ENCODE data around the gene APOL6.
"Not testable (repeated sequence)": the region's sequence is repeated elsewhere in the genome, so short reads cannot be mapped to it uniquely, and the experiment has no call there.

The APOL6 gene

GRCh38 chr22:35681454-35682052 lies 33.3 kb downstream of the APOL6 start:
- DNase-seq = no peak

GRCh38 chr22:35683560-35683959 lies 35.3 kb downstream of the APOL6 start:
- no peak for DNase-seq

- DNase-seq = no peak
Measured at GRCh38 chr22:35684270-35684700, 36.0 kb downstream of the APOL6 start.

GRCh38 chr22:35684732-35685131 lies 36.5 kb downstream of the APOL6 start:
- DNase-seq = no peak

GRCh38 chr22:35685731-35686130 lies 37.5 kb downstream of the APOL6 start:
- DNase-seq = no peak

GRCh38 chr22:35686298-35686697 lies 38.1 kb downstream of the APOL6 start:
- DNase-seq = no peak

GRCh38 chr22:35687461-35687860 lies 39.2 kb downstream of the APOL6 start:
- DNase-seq = no peak

GRCh38 chr22:35688913-35689675 lies 40.8 kb downstream of the APOL6 start:
- DNase-seq = no peak

- no peak for DNase-seq
Measured at GRCh38 chr22:35690001-35690400, 41.8 kb downstream of the APOL6 start.

- no peak for DNase-seq
Measured at GRCh38 chr22:35695202-35695601, 47.0 kb downstream of the APOL6 start.

- no peak for DNase-seq
Measured at GRCh38 chr22:35697142-35697541, 48.9 kb downstream of the APOL6 start.

GRCh38 chr22:35699852-35700251 lies 51.6 kb downstream of the APOL6 start:
- DNase-seq = not testable (repeated sequence)

GRCh38 chr22:35703861-35704584 lies 55.8 kb downstream of the APOL6 start:
- no peak for DNase-seq

GRCh38 chr22:35705141-35705540 lies 56.9 kb downstream of the APOL6 start:
- no peak for DNase-seq

- DNase-seq = no peak
Measured at GRCh38 chr22:35708453-35708852, 60.2 kb downstream of the APOL6 start.

- DNase-seq = no peak
Measured at GRCh38 chr22:35708917-35709316, 60.7 kb downstream of the APOL6 start.

GRCh38 chr22:35711336-35711735 lies 63.1 kb downstream of the APOL6 start:
- no peak for DNase-seq

- no peak for DNase-seq
Measured at GRCh38 chr22:35712672-35713071, 64.4 kb downstream of the APOL6 start.

- no peak for DNase-seq
Measured at GRCh38 chr22:35717572-35717971, 69.3 kb downstream of the APOL6 start, which contains the start of gene APOL5. Gene APOL5 (plus strand): TSS chr22:35717872. CDS start chr22:35717872, 0 bp downstream.
